ENCODE data around the gene CLEC6A.

The CLEC6A gene

GRCh38 chr12:8461426-8461825 is 5.7 kb downstream of the CLEC6A start:
- Histone ChIP-seq H3K9me3 (ENCODE audit: insufficient read depth, low read length, severe bottlenecking) (no peaks in the 10 kb centered on the region), H3K4me1 (ENCODE audit: insufficient read depth, low read length) (no peaks in the 10 kb centered on the region), H3K27me3 (ENCODE audit: insufficient read depth, low read length, poor library complexity) (peaks cover 3% of the 10 kb centered on the region), H3K4me3 (ENCODE audit: low read depth in 1 of 2, low read length in 2 of 2) (no peak overlapping the region), H3K4me2 (ENCODE audit: insufficient read depth, low read length) (no peak overlapping the region), H3K27ac (ENCODE audit: low read length) (no peak overlapping the region), H4K20me1 (ENCODE audit: insufficient read depth, low read length) (no peaks in the 10 kb centered on the region), H2AFZ (ENCODE audit: low read depth, low read length) (no peak overlapping the region), H3K36me3 (ENCODE audit: insufficient read depth, low read length) (no peaks in the 10 kb centered on the region), H3K79me2 (ENCODE audit: insufficient read depth, low read length) (no peaks in the 10 kb centered on the region), H3K9ac (ENCODE audit: low read depth, low read length) (no peak overlapping the region)
- ATAC-seq (ENCODE audit: insufficient read depth, low read depth) (no peak), DNase-seq (no peak)
- TF ChIP-seq EZH2 (IDR thresholded peaks at IDR 0.05; ENCODE audit: borderline replicate concordance, low read depth, low read length, severe bottlenecking): no peak
- TF ChIP-seq CTCF (IDR thresholded peaks at IDR 0.05; ENCODE audit: borderline replicate concordance, extremely low read depth, low read length, poor library complexity, severe bottlenecking): no peak

- H3K4me2 ChIP-seq (ENCODE audit: insufficient read depth, low read length): no peak overlapping the region
- H3K79me2 ChIP-seq (ENCODE audit: insufficient read depth, low read length): no peaks in the 10 kb centered on the region
- no peak overlapping the region for H2AFZ ChIP-seq (ENCODE audit: low read depth, low read length)
- no peaks in the 10 kb centered on the region for H3K27me3 ChIP-seq (ENCODE audit: insufficient read depth, low read length, poor library complexity)
- no peak for ATAC-seq (ENCODE audit: insufficient read depth, low read depth)
- TF ChIP-seq EZH2 (IDR thresholded peaks at IDR 0.05; ENCODE audit: borderline replicate concordance, low read depth, low read length, severe bottlenecking): no peak
- no peak overlapping the region for H3K9ac ChIP-seq (ENCODE audit: low read depth, low read length)
- no peaks in the 10 kb centered on the region for H3K4me1 ChIP-seq (ENCODE audit: insufficient read depth, low read length)
- no peaks in the 10 kb centered on the region for H3K9me3 ChIP-seq (ENCODE audit: insufficient read depth, low read length, severe bottlenecking)
- no peaks in the 10 kb centered on the region for H4K20me1 ChIP-seq (ENCODE audit: insufficient read depth, low read length)
- no peak for DNase-seq
- H3K27ac ChIP-seq (ENCODE audit: low read length): no peak overlapping the region
- H3K4me3 ChIP-seq (ENCODE audit: low read depth in 1 of 2, low read length in 2 of 2): no peak overlapping the region
- H3K36me3 ChIP-seq (ENCODE audit: insufficient read depth, low read length): no peaks in the 10 kb centered on the region
Observed at GRCh38 chr12:8465301-8465996, 9.7 kb downstream of the CLEC6A start.

- Histone ChIP-seq H3K27ac (ENCODE audit: low read length) (no peak overlapping the region), H3K4me1 (ENCODE audit: insufficient read depth, low read length) (no peaks in the 10 kb centered on the region), H3K9ac (ENCODE audit: low read depth, low read length) (no peak overlapping the region), H3K4me3 (ENCODE audit: low read depth in 1 of 2, low read length in 2 of 2) (no peak overlapping the region), H3K4me2 (ENCODE audit: insufficient read depth, low read length) (no peak overlapping the region), H2AFZ (ENCODE audit: low read depth, low read length) (no peak overlapping the region), H3K9me3 (ENCODE audit: insufficient read depth, low read length, severe bottlenecking) (no peaks in the 10 kb centered on the region), H4K20me1 (ENCODE audit: insufficient read depth, low read length) (no peaks in the 10 kb centered on the region), H3K79me2 (ENCODE audit: insufficient read depth, low read length) (no peaks in the 10 kb centered on the region), H3K36me3 (ENCODE audit: insufficient read depth, low read length) (no peaks in the 10 kb centered on the region), H3K27me3 (ENCODE audit: insufficient read depth, low read length, poor library complexity) (no peaks in the 10 kb centered on the region)
- ATAC-seq (ENCODE audit: insufficient read depth, low read depth) (no peak), DNase-seq (no peak)
- TF ChIP-seq EZH2 (IDR thresholded peaks at IDR 0.05; ENCODE audit: borderline replicate concordance, low read depth, low read length, severe bottlenecking): no peak
- TF ChIP-seq CTCF (IDR thresholded peaks at IDR 0.05; ENCODE audit: borderline replicate concordance, extremely low read depth, low read length, poor library complexity, severe bottlenecking): no peak
Observed at GRCh38 chr12:8466241-8466640, 10.5 kb downstream of the CLEC6A start.

GRCh38 chr12:8471090-8471489 is 15.3 kb downstream of the CLEC6A start:
- ATAC-seq (ENCODE audit: insufficient read depth, low read depth) (no peak), DNase-seq (no peak)
- no peaks in the 10 kb centered on the region for H3K36me3 ChIP-seq (ENCODE audit: insufficient read depth, low read length)
- no peak overlapping the region for H3K9ac ChIP-seq (ENCODE audit: low read depth, low read length)
- peaks cover 8% of the 10 kb centered on the region for H3K27me3 ChIP-seq (ENCODE audit: insufficient read depth, low read length, poor library complexity)
- H3K4me3 ChIP-seq (ENCODE audit: low read depth in 1 of 2, low read length in 2 of 2): no peak overlapping the region
- TF ChIP-seq EZH2 (IDR thresholded peaks at IDR 0.05; ENCODE audit: borderline replicate concordance, low read depth, low read length, severe bottlenecking) (no peak), CTCF (IDR thresholded peaks at IDR 0.05; ENCODE audit: borderline replicate concordance, extremely low read depth, low read length, poor library complexity, severe bottlenecking) (no peak)
- no peak overlapping the region for H3K27ac ChIP-seq (ENCODE audit: low read length)
- no peaks in the 10 kb centered on the region for H4K20me1 ChIP-seq (ENCODE audit: insufficient read depth, low read length)
- no peak overlapping the region for H3K4me2 ChIP-seq (ENCODE audit: insufficient read depth, low read length)
- no peaks in the 10 kb centered on the region for H3K4me1 ChIP-seq (ENCODE audit: insufficient read depth, low read length)
- no peaks in the 10 kb centered on the region for H3K79me2 ChIP-seq (ENCODE audit: insufficient read depth, low read length)
- no peaks in the 10 kb centered on the region for H3K9me3 ChIP-seq (ENCODE audit: insufficient read depth, low read length, severe bottlenecking)
- H2AFZ ChIP-seq (ENCODE audit: low read depth, low read length): no peak overlapping the region

All from DND-41 (cell line).